CD4-positive, alpha-beta memory T cell (primary cell): ENCODE measurements around the gene NCOA6. TPM values are rescaled to one million over a fixed set of nuclear protein-coding genes. Genes with fewer than 3 reads are reported as not detected.

Source experiments
- CTCF ChIA-PET: fragments of 350-600 bp; sonication (Branson Sonifier 250); formaldehyde crosslinking; loops from one replicate; lab custom pipeline; 2021; ENCODE audit warnings: inconsistent platforms; ENCODE audit not compliant: partially characterized antibody; lab: Charles Lee
- POLR2A ChIA-PET: fragments of 350-600 bp; sonication (Branson Sonifier 250); formaldehyde crosslinking; loops from one replicate; lab custom pipeline; 2021; ENCODE audit not compliant: partially characterized antibody; lab: Charles Lee
- DNase-seq, 5 donors: peaks; one replicate each; pipeline versions ENCODE4 v3.0.0 to v3.0.0-alpha.2; 2020 to 2022; ENCODE audit warnings: mixed read lengths in 1 of 5
- H3K27ac ChIP-seq: one replicate; pipeline ENCODE4 v1.7.0; 2013; ENCODE audit warnings: low read depth, low read length
- H3K27me3 ChIP-seq: 2 replicates; pipeline ENCODE4 v1.7.0; 2013; ENCODE audit warnings: mild to moderate bottlenecking, low read length, moderate library complexity; ENCODE audit not compliant: insufficient read depth
- H3K36me3 ChIP-seq: 2 replicates; pipeline ENCODE4 v1.7.0; 2013; ENCODE audit warnings: mild to moderate bottlenecking, low read length, moderate library complexity; ENCODE audit not compliant: insufficient read depth
- H3K4me1 ChIP-seq: 2 replicates; pipeline ENCODE4 v1.7.0; 2013; ENCODE audit warnings: mild to moderate bottlenecking, low read length, moderate library complexity; ENCODE audit not compliant: insufficient read depth
- H3K4me3 ChIP-seq, 2 donors: one replicate each; pipeline ENCODE4 v1.7.0; 2013; ENCODE audit warnings: low read length in 2 of 2, mild to moderate bottlenecking in 1 of 2
- H3K9me3 ChIP-seq, 2 donors: one replicate each; pipeline ENCODE4 v1.7.0; 2013; ENCODE audit warnings: low read length in 2 of 2, control low read depth in 1 of 2; ENCODE audit not compliant: control insufficient read depth in 1 of 2
- H3K27ac Mint-ChIP-seq, 7 donors: one replicate each; pipeline ENCODE4 v1.8.0; 2020 to 2021; ENCODE audit warnings: mixed read lengths in 7 of 7, mild to moderate bottlenecking in 6 of 7, inconsistent platforms in 3 of 7, moderate library complexity in 3 of 7
- H3K27me3 Mint-ChIP-seq, 2 donors: one replicate each; pipeline ENCODE4 v1.8.0; 2020 to 2021; ENCODE audit warnings: mixed read lengths in 2 of 2
- H3K36me3 Mint-ChIP-seq, 2 donors: one replicate each; pipeline ENCODE4 v1.8.0; 2020 to 2021; ENCODE audit warnings: mixed read lengths in 2 of 2, inconsistent platforms in 1 of 2, mild to moderate bottlenecking in 1 of 2
- H3K4me1 Mint-ChIP-seq, 4 donors: one replicate each; pipeline ENCODE4 v1.8.0; 2020 to 2021; ENCODE audit warnings: mixed read lengths in 4 of 4, mild to moderate bottlenecking in 1 of 4
- H3K4me3 Mint-ChIP-seq, 8 donors: one replicate each; pipeline ENCODE4 v1.8.0; 2020 to 2021; ENCODE audit warnings: mixed read lengths in 8 of 8, mild to moderate bottlenecking in 7 of 8, moderate library complexity in 6 of 8, inconsistent platforms in 3 of 8
- H3K9me3 Mint-ChIP-seq, 8 donors: one replicate each; pipeline ENCODE4 v1.8.0; 2020 to 2021; ENCODE audit warnings: mixed read lengths in 8 of 8, mild to moderate bottlenecking in 5 of 8, inconsistent platforms in 3 of 8, moderate library complexity in 1 of 8
- intact Hi-C: fragments of 100-400 bp; cut with micrococcal nuclease; formaldehyde crosslinking; loops from one replicate; pipeline ENCODE4 v1.15.1; 2023
- polyA plus RNA-seq, 2 donors: library from polyadenylated mRNA; unstranded; fragments of 300-500 nt; fragmentation: Illumina TruSeq; gene quantifications; one replicate each; pipeline ENCODE4 v1.2.3, GENCODE V29; 2021
- total RNA-seq, 2 experiments: library from RNA; stranded (reverse); gene quantifications; one replicate each; pipeline ENCODE4 v1.2.3, GENCODE V29; 2021

The NCOA6 gene
- total and polyA plus RNA-seq, 4 experiments from 2014 or later: 0.60 to 29.9 (median 21.2) TPM

GRCh38 chr20:34771680-34772081 is 53.8 kb downstream of the NCOA6 start:
- Mint-ChIP-seq H3K9me3 (no peaks in the 10 kb centered on the region), H3K27me3 (no peaks in the 10 kb centered on the region), H3K27ac (peak overlapping the region in 2 of 7 donors; percentile 2 to 48), H3K4me3 (peak overlapping the region in 1 of 8 donors; percentile 2), H3K36me3 (peaks cover 21 to 68% of the 10 kb centered on the region in 2 donors), H3K4me1 (no peaks in the 10 kb centered on the region)
- Histone ChIP-seq H3K9me3 (no peaks in the 10 kb centered on the region), H3K4me1 (no peaks in the 10 kb centered on the region), H3K4me3 (no peak overlapping the region), H3K27me3 (no peaks in the 10 kb centered on the region), H3K27ac (no peak overlapping the region), H3K36me3 (peaks cover 42% of the 10 kb centered on the region)
- intact Hi-C loops: no loop called here
- no peak for DNase-seq
- ChIA-PET CTCF (interaction anchor here (1.4 to 12.8 kb wide), 2 partner anchors 9 to 459 kb away, joined by 4 to 194 read pairs; no protein-coding TSS in a partner anchor), POLR2A (no interaction called here)

- ChIA-PET CTCF (interaction anchor here (1.0 to 12.8 kb wide), 8 partner anchors 8 to 578 kb away, joined by 3 to 194 read pairs (median 3); no protein-coding TSS in a partner anchor), POLR2A (no interaction called here)
- no peaks in the 10 kb centered on the region for H3K4me1 Mint-ChIP-seq
These were observed 57.4 kb downstream of the NCOA6 start for GRCh38 chr20:34768096-34768495.

GRCh38 chr20:34762031-34762555 is 63.4 kb downstream of the NCOA6 start:
- CTCF ChIA-PET: interaction anchor here (1.3 to 12.8 kb wide), 2 partner anchors 26 to 449 kb away, joined by 3 to 194 read pairs; no protein-coding TSS in a partner anchor
- intact Hi-C loops: no loop called here
- H3K36me3 ChIP-seq: peaks cover 34% of the 10 kb centered on the region
- no peak overlapping the region for H3K27ac ChIP-seq
- Mint-ChIP-seq H3K4me3 (no peak overlapping the region), H3K36me3 (peaks cover 50 to 76% of the 10 kb centered on the region in 2 donors), H3K9me3 (no peaks in the 10 kb centered on the region), H3K4me1 (no peaks in the 10 kb centered on the region), H3K27me3 (no peaks in the 10 kb centered on the region), H3K27ac (peak overlapping the region in 1 of 7 donors; percentile 75)
- POLR2A ChIA-PET: no interaction called here
- H3K4me1 ChIP-seq: no peaks in the 10 kb centered on the region
- DNase-seq: no peak
- H3K9me3 ChIP-seq: no peaks in the 10 kb centered on the region
- H3K4me3 ChIP-seq: no peak overlapping the region
- no peaks in the 10 kb centered on the region for H3K27me3 ChIP-seq

More at GRCh38 chr20:34768096-34768495, 57.4 kb downstream of the NCOA6 start:
- H3K36me3 ChIP-seq: peaks cover 33% of the 10 kb centered on the region
- H3K4me3 ChIP-seq: no peak overlapping the region
- H3K9me3 ChIP-seq: no peaks in the 10 kb centered on the region
- intact Hi-C loops: no loop called here
- H3K4me3 Mint-ChIP-seq: no peak overlapping the region
- H3K9me3 Mint-ChIP-seq: no peaks in the 10 kb centered on the region
- DNase-seq: no peak
- H3K27ac ChIP-seq: no peak overlapping the region
- H3K4me1 ChIP-seq: no peaks in the 10 kb centered on the region
- no peaks in the 10 kb centered on the region for H3K27me3 Mint-ChIP-seq
- peaks cover 23 to 59% of the 10 kb centered on the region in 2 donors for H3K36me3 Mint-ChIP-seq
- no peaks in the 10 kb centered on the region for H3K27me3 ChIP-seq
- peak overlapping the region in 2 of 7 donors; percentile 2 to 16 for H3K27ac Mint-ChIP-seq

- peaks cover 46 to 70% of the 10 kb centered on the region in 2 donors for H3K36me3 Mint-ChIP-seq
- intact Hi-C loops: no loop called here
- H3K27me3 Mint-ChIP-seq: no peaks in the 10 kb centered on the region
These were observed 70.1 kb downstream of the NCOA6 start for GRCh38 chr20:34755367-34755766.

GRCh38 chr20:34754611-34755010 is 70.8 kb downstream of the NCOA6 start:
- no peak for DNase-seq
- H3K27ac Mint-ChIP-seq: peak overlapping the region in 2 of 7 donors; percentile 3 to 14
- Histone ChIP-seq H3K4me1 (no peaks in the 10 kb centered on the region), H3K27ac (no peak overlapping the region), H3K4me3 (no peak overlapping the region), H3K27me3 (no peaks in the 10 kb centered on the region), H3K9me3 (no peaks in the 10 kb centered on the region), H3K36me3 (peaks cover 57% of the 10 kb centered on the region)
- ChIA-PET CTCF (interaction anchor here (0.6 to 1.8 kb wide), 2 partner anchors 15 to 217 kb away, joined by 3 to 7 read pairs; no protein-coding TSS in a partner anchor), POLR2A (no interaction called here)
- peaks cover 49 to 68% of the 10 kb centered on the region in 2 donors for H3K36me3 Mint-ChIP-seq
- intact Hi-C loops: no loop called here
- H3K9me3 Mint-ChIP-seq: no peaks in the 10 kb centered on the region
- H3K4me3 Mint-ChIP-seq: no peak overlapping the region
- peaks cover 0 to 2% (median 0%) of the 10 kb centered on the region in 4 donors for H3K4me1 Mint-ChIP-seq
- no peaks in the 10 kb centered on the region for H3K27me3 Mint-ChIP-seq

More at GRCh38 chr20:34755367-34755766, 70.1 kb downstream of the NCOA6 start:
- H3K4me3 ChIP-seq: no peak overlapping the region
- Mint-ChIP-seq H3K27ac (no peak overlapping the region), H3K9me3 (no peaks in the 10 kb centered on the region), H3K4me1 (peaks cover 0 to 2% (median 0%) of the 10 kb centered on the region in 4 donors), H3K4me3 (no peak overlapping the region)
- no peaks in the 10 kb centered on the region for H3K9me3 ChIP-seq
- ChIA-PET CTCF (interaction anchor here (0.6 kb wide), 1 partner anchor 218 kb away, joined by 3 read pairs; no protein-coding TSS in a partner anchor), POLR2A (no interaction called here)
- H3K4me1 ChIP-seq: no peaks in the 10 kb centered on the region
- H3K27me3 ChIP-seq: no peaks in the 10 kb centered on the region
- peaks cover 49% of the 10 kb centered on the region for H3K36me3 ChIP-seq
- no peak overlapping the region for H3K27ac ChIP-seq
- no peak for DNase-seq

GRCh38 chr20:34753706-34754461 is 71.6 kb downstream of the NCOA6 start:
- Histone ChIP-seq H3K4me3 (no peak overlapping the region), H3K36me3 (peaks cover 62% of the 10 kb centered on the region), H3K27me3 (no peaks in the 10 kb centered on the region), H3K4me1 (no peaks in the 10 kb centered on the region), H3K9me3 (no peaks in the 10 kb centered on the region), H3K27ac (no peak overlapping the region)
- CTCF ChIA-PET: interaction anchor here (1.3 to 1.8 kb wide), 2 partner anchors 16 to 215 kb away, joined by 3 to 7 read pairs; no protein-coding TSS in a partner anchor
- intact Hi-C loops: no loop called here
- peaks cover 0 to 2% (median 0%) of the 10 kb centered on the region in 4 donors for H3K4me1 Mint-ChIP-seq
- POLR2A ChIA-PET: no interaction called here
- no peak overlapping the region for H3K4me3 Mint-ChIP-seq
- no peak overlapping the region for H3K27ac Mint-ChIP-seq
- no peaks in the 10 kb centered on the region for H3K9me3 Mint-ChIP-seq
- DNase-seq: no peak
- no peaks in the 10 kb centered on the region for H3K27me3 Mint-ChIP-seq
- H3K36me3 Mint-ChIP-seq: peaks cover 50 to 70% of the 10 kb centered on the region in 2 donors

DNA sequence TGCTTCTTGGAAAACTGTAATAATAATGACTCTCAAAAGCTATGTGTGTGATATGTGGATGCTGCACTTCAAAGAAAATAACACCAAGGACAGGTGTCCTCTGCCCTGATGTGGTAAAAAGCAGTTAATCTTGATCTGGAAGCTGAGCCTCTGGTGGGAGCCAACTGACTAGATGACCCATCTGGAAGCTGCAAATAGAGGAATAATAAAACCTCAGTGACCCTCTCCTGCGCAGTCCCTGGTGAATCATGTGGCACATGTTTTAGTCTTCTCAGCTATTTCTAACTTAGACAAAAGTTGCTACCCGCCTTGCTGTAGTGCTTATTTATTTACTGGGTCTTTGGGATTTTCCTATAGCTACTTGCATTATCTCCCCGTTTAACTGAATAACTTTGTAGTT is 74.0 kb downstream of the NCOA6 start:
- H3K4me3 Mint-ChIP-seq: no peak overlapping the region
- no peaks in the 10 kb centered on the region for H3K9me3 Mint-ChIP-seq
- Histone ChIP-seq H3K4me3 (no peak overlapping the region), H3K9me3 (no peaks in the 10 kb centered on the region), H3K36me3 (peaks cover 40% of the 10 kb centered on the region), H3K27me3 (no peaks in the 10 kb centered on the region), H3K27ac (no peak overlapping the region), H3K4me1 (no peaks in the 10 kb centered on the region)
- H3K27ac Mint-ChIP-seq: no peak overlapping the region
- ChIA-PET CTCF (interaction anchor here (1.9 to 2.1 kb wide), 2 partner anchors 16 to 18 kb away, joined by 5 to 12 read pairs; no protein-coding TSS in a partner anchor), POLR2A (no interaction called here)
- DNase-seq: no peak
- H3K4me1 Mint-ChIP-seq: peaks cover 0 to 2% (median 0%) of the 10 kb centered on the region in 4 donors
- intact Hi-C loops: no loop called here
- no peaks in the 10 kb centered on the region for H3K27me3 Mint-ChIP-seq
- peaks cover 41 to 60% of the 10 kb centered on the region in 2 donors for H3K36me3 Mint-ChIP-seq
